KMS-11 (cell line): Measurements from ENCODE around the gene PLGRKT.
A peak's percentile ranks its signal among the peaks of the same experiment; 100 is the strongest.

Experiments used
- H2AFZ ChIP-seq: fragments of 200-600 bp; sonication (generic); 2 replicates; pipeline ENCODE4 v1.6.1; 2016; ENCODE audit warnings: antibody characterized with exemption, mixed run types, low read depth
- H3K27ac ChIP-seq: fragments of 200-600 bp; sonication (generic); 2 replicates; pipeline ENCODE4 v1.6.1; 2016; ENCODE audit warnings: mild to moderate bottlenecking, mixed run types
- H3K27me3 ChIP-seq: fragments of 200-600 bp; sonication (generic); 2 replicates; pipeline ENCODE4 v1.6.1; 2017; ENCODE audit warnings: mild to moderate bottlenecking, low read depth, mixed run types, moderate library complexity; ENCODE audit not compliant: insufficient read depth
- H3K36me3 ChIP-seq: fragments of 200-600 bp; sonication (generic); 2 replicates; pipeline ENCODE4 v1.6.1; 2017; ENCODE audit warnings: mild to moderate bottlenecking, mixed run types; ENCODE audit not compliant: insufficient read depth
- H3K4me1 ChIP-seq: fragments of 200-600 bp; sonication (generic); 2 replicates; pipeline ENCODE4 v1.6.1; 2016; ENCODE audit warnings: mild to moderate bottlenecking, low read depth, mixed run types; ENCODE audit not compliant: poor library complexity, severe bottlenecking
- H3K4me2 ChIP-seq: fragments of 200-600 bp; sonication (generic); 2 replicates; pipeline ENCODE4 v1.7.0; 2016; ENCODE audit warnings: mild to moderate bottlenecking, mixed run types
- H3K4me3 ChIP-seq: fragments of 200-600 bp; sonication (generic); IDR thresholded peaks from 2 replicates; pipeline ENCODE4 v1.6.1; 2017; ENCODE audit warnings: low read depth, low read length, mixed read lengths; ENCODE audit not compliant: insufficient read depth
- H3K79me2 ChIP-seq: fragments of 200-600 bp; sonication (generic); 2 replicates; pipeline ENCODE4 v1.6.1; 2016; ENCODE audit warnings: low read depth, mixed run types; ENCODE audit not compliant: insufficient read depth
- H3K9ac ChIP-seq: fragments of 200-600 bp; sonication (generic); 2 replicates; pipeline ENCODE4 v1.6.1; 2016; ENCODE audit warnings: mild to moderate bottlenecking, mixed run types
- H4K20me1 ChIP-seq: fragments of 200-600 bp; sonication (generic); 2 replicates; pipeline ENCODE4 v1.6.1; 2016; ENCODE audit warnings: mild to moderate bottlenecking, mixed run types; ENCODE audit not compliant: insufficient read depth
- TF ChIP-seq, protein P1 (sequence below): fragments of 200-600 bp; sonication (generic); conservative IDR thresholded peaks from 2 replicates; pipeline ENCODE4 v1.6.1; 2017; ENCODE audit warnings: low read depth, mild to moderate bottlenecking, antibody characterized with exemption, low read length, moderate library complexity, mixed read lengths

The PLGRKT gene

DNA sequence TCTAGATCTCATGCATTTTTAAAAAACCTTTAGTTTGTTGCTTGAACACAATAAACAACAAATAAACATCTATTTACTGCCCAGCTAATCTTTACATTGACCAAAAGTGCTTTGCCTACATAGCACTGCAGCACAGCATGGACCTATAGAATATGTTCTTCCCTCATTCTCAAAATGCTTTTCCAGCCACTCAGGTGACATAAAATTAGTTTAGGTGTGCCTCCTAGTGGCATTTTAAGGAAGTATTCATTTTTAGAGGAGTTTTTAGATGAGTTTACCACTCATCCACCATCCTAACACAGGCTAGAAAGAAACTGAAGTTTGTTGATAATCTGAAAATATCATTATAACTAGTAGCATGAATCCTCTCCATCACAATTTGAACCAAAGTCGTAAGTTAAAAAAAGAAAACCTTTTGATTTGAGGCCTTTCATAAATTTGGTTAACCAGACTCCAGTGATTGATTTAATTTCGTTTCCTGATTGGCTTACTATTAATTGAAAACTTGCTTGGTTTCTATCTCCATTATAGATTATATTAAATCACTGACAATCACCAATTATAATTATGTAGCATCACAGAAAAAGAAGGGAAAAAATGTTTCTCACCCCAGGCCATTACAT lies 12.6 kb downstream of the PLGRKT start:
- Histone ChIP-seq H4K20me1 (no peaks in the 10 kb centered on the region), H3K79me2 (no peaks in the 10 kb centered on the region), H3K27ac (no peak overlapping the region), H3K4me1 (no peaks in the 10 kb centered on the region), H3K36me3 (no peaks in the 10 kb centered on the region), H3K4me2 (no peak overlapping the region), H3K27me3 (no peaks in the 10 kb centered on the region), H2AFZ (no peak overlapping the region), H3K9ac (no peak overlapping the region), H3K4me3 (no peak overlapping the region)
- TF ChIP-seq, protein P1, sequence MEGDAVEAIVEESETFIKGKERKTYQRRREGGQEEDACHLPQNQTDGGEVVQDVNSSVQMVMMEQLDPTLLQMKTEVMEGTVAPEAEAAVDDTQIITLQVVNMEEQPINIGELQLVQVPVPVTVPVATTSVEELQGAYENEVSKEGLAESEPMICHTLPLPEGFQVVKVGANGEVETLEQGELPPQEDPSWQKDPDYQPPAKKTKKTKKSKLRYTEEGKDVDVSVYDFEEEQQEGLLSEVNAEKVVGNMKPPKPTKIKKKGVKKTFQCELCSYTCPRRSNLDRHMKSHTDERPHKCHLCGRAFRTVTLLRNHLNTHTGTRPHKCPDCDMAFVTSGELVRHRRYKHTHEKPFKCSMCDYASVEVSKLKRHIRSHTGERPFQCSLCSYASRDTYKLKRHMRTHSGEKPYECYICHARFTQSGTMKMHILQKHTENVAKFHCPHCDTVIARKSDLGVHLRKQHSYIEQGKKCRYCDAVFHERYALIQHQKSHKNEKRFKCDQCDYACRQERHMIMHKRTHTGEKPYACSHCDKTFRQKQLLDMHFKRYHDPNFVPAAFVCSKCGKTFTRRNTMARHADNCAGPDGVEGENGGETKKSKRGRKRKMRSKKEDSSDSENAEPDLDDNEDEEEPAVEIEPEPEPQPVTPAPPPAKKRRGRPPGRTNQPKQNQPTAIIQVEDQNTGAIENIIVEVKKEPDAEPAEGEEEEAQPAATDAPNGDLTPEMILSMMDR, result peak; percentile 77

DNA sequence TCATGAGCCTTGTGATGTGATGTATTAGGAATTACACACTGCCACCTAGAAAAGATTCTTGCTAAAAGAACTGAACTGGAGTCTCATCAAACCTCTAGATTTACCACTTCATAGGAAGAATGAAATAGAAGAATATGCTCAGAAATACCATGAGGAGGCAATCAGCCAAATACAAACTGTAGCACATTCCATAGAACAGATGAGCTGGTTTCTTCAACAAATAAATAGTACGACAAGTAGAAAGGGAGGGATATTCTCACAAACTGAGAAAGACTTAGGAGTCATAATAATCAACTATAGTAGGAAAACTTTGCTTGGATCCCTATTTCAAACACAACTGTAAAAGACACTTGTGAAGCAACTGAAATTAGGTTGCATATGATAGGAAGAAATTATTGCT lies 15.4 kb downstream of the PLGRKT start:
- no peak overlapping the region for H3K4me3 ChIP-seq
- no peaks in the 10 kb centered on the region for H3K79me2 ChIP-seq
- H3K36me3 ChIP-seq, result no peaks in the 10 kb centered on the region
- no peak overlapping the region for H3K9ac ChIP-seq
- H3K4me1 ChIP-seq, result no peaks in the 10 kb centered on the region
- H3K27ac ChIP-seq, result no peak overlapping the region
- TF ChIP-seq, protein P1, result no peak
- no peak overlapping the region for H3K4me2 ChIP-seq
- H3K27me3 ChIP-seq, result no peaks in the 10 kb centered on the region
- H4K20me1 ChIP-seq, result no peaks in the 10 kb centered on the region
- H2AFZ ChIP-seq, result no peak overlapping the region

DNA sequence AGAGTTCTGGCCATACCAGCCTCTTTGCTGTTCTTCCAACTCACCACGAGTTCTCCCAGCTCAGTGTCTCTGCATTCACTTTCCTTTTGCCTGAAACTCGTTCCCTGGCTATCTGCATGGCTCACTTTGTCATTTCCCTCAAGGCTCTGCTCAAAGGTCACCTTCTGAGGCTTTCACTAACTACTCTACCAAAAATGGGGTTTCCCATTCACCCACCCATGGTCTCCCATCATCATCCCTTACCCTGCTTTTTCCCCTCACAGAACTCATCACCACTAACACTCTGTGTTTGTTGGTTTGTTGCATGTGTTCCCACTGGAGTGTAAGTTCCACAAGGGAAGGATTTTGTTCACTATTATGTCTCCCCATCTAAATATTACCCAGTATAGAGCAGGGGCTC lies 16.6 kb downstream of the PLGRKT start:
- Histone ChIP-seq H3K4me2 (no peak overlapping the region), H3K4me1 (no peaks in the 10 kb centered on the region), H3K27ac (no peak overlapping the region), H3K4me3 (no peak overlapping the region), H2AFZ (no peak overlapping the region), H4K20me1 (no peaks in the 10 kb centered on the region), H3K27me3 (no peaks in the 10 kb centered on the region), H3K79me2 (no peaks in the 10 kb centered on the region), H3K36me3 (no peaks in the 10 kb centered on the region), H3K9ac (no peak overlapping the region)
- TF ChIP-seq, protein P1, result no peak

DNA sequence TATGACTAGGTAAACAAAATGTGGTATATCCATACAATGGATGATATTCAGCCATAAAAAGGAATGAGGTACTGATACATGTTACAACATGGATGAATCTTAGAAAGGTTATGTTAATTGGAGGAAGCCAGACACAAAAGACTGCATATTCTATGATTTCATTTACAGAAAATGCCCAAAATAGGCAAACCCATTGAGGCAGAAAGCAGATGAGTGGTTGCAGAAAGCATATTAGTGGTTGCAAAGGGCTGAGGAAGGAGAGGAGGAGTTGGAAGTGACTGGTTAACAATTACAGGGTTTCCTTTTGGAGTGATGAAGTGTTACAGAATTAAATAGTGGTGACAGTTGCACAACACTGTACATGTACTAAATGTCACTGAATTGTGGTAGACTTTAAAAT lies 17.7 kb downstream of the PLGRKT start:
- no peaks in the 10 kb centered on the region for H4K20me1 ChIP-seq

More for the DNA sequence above, 17.7 kb downstream of the PLGRKT start:
- Histone ChIP-seq H3K27ac (no peak overlapping the region), H3K36me3 (no peaks in the 10 kb centered on the region), H3K4me2 (no peak overlapping the region), H3K79me2 (no peaks in the 10 kb centered on the region), H2AFZ (no peak overlapping the region), H3K9ac (no peak overlapping the region), H3K4me1 (no peaks in the 10 kb centered on the region), H3K4me3 (no peak overlapping the region), H3K27me3 (no peaks in the 10 kb centered on the region)
- TF ChIP-seq, protein P1, result no peak
